AG04449 (cell line): ENCODE results near the gene GRIA3.

ENCODE experiments used
- CTCF ChIA-PET: fragments of 350-600 bp; formaldehyde crosslinking; extraction: SDS; loops from one replicate; lab custom pipeline; 2021; ENCODE audit warnings: antibody characterized with exemption; lab: Yijun Ruan, JAX
- POLR2A ChIA-PET: fragments of 400-600, 350-600 bp; formaldehyde crosslinking; extraction: SDS; loops from one replicate; lab custom pipeline; 2020; ENCODE audit warnings: antibody characterized with exemption, inconsistent platforms; lab: Yijun Ruan, JAX
- DNase-seq: peaks from one replicate; pipeline ENCODE4 v3.0.0-alpha.2; 2010; ENCODE audit warnings: low read depth, low spot score
- H3K4me3 ChIP-seq: 2 replicates; pipeline ENCODE4 v1.5.1; 2011; ENCODE audit warnings: low read depth, mild to moderate bottlenecking, control low read depth, low read length
- CTCF ChIP-seq: IDR thresholded peaks from one replicate; pipeline ENCODE4 v1.5.1; 2011; ENCODE audit warnings: mild to moderate bottlenecking, moderate library complexity, low read length, control low read depth, inconsistent platforms; ENCODE audit not compliant: insufficient read depth; ENCODE audit errors: missing control alignments

The GRIA3 gene

GRCh38 chrX:123201720-123202119 is 17.6 kb downstream of the GRIA3 start:
- no peak for TF ChIP-seq CTCF
- no peak overlapping the region for H3K4me3 ChIP-seq
- POLR2A ChIA-PET: no interaction called here
- CTCF ChIA-PET: interaction anchor here (0.6 kb wide), 1 partner anchor 256 kb away, joined by 3 read pairs; no protein-coding TSS in a partner anchor
- no peak for DNase-seq

- no peak for TF ChIP-seq CTCF
- ChIA-PET CTCF (interaction anchor here (0.7 kb wide), 1 partner anchor 92 kb away, joined by 3 read pairs; no protein-coding TSS in a partner anchor), POLR2A (no interaction called here)
- H3K4me3 ChIP-seq: no peak overlapping the region
- no peak for DNase-seq
Measured at GRCh38 chrX:123202523-123202922, 18.4 kb downstream of the GRIA3 start.

GRCh38 chrX:123203772-123204171 is 19.7 kb downstream of the GRIA3 start:
- ChIA-PET POLR2A (interaction anchor here (0.7 kb wide), 1 partner anchor 397 kb away, joined by 3 read pairs; no protein-coding TSS in a partner anchor), CTCF (interaction anchor here (1.6 kb wide), 1 partner anchor 10 kb away, joined by 5 read pairs; no protein-coding TSS in a partner anchor)

GRCh38 chrX:123206176-123206575 is 22.1 kb downstream of the GRIA3 start:
- H3K4me3 ChIP-seq: no peak overlapping the region
- TF ChIP-seq CTCF: no peak
- DNase-seq: no peak
- CTCF ChIA-PET: no interaction called here
- POLR2A ChIA-PET: no interaction called here

More at GRCh38 chrX:123203772-123204171, 19.7 kb downstream of the GRIA3 start:
- H3K4me3 ChIP-seq: no peak overlapping the region
- TF ChIP-seq CTCF: no peak
- no peak for DNase-seq

DNA sequence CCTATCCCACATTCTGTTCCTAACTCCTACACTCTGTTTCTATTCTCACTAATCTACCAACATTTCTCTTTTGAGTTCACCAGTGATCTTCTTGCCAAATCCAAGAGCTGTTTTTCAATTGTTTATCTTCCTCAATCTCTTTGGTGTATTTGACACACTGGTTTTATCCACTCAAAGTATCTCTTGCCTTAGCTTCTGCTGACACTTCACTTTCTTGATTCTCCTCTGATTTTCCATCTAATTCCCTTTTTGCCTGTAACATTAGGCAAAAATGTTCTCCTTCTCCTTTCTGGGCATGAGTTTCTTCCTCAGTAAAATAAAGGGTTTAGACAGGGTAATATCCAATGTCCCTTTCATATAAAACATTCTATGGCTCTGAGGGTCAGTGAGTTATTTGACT is 26.2 kb downstream of the GRIA3 start:
- DNase-seq: no peak
- no peak for TF ChIP-seq CTCF
- POLR2A ChIA-PET: no interaction called here
- CTCF ChIA-PET: no interaction called here
- no peak overlapping the region for H3K4me3 ChIP-seq

DNA sequence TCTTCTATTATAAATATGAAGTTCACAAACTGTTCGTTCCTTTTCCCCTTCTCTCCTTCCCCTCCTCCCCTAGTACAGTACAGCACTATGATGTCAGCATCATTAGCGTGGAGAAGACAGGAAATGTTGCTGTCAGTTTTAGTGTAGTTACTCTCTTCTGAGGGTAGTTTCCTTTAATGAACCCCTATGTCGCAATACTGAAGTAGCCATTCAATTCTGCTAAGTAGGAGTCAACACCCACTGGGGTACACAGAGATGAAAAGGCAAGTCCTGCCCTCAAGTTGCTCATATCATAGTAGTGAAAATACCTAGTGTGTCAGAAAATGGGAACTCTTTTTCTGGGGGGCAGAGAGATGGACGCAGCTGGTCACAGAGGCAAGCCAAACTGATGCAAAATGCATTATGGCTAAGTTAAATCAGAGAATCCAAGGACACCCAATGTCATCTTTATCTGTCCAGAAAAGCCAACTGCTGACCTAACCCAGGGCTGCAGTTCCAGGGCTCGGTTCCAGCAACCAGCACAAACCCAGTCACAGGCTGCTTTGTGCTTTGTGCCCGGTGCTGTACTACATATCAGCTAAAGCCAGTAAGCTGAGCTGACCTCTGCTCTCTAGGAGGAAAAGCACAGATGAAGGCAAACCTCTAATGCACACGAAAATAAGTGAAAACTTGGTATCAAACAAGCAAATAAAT is 31.5 kb downstream of the GRIA3 start:
- ChIA-PET POLR2A (no interaction called here), CTCF (no interaction called here)
- TF ChIP-seq CTCF: no peak
- no peak for DNase-seq
- no peak overlapping the region for H3K4me3 ChIP-seq
